ENCODE results near the gene FRMD8.

Gene FRMD8, protein sequence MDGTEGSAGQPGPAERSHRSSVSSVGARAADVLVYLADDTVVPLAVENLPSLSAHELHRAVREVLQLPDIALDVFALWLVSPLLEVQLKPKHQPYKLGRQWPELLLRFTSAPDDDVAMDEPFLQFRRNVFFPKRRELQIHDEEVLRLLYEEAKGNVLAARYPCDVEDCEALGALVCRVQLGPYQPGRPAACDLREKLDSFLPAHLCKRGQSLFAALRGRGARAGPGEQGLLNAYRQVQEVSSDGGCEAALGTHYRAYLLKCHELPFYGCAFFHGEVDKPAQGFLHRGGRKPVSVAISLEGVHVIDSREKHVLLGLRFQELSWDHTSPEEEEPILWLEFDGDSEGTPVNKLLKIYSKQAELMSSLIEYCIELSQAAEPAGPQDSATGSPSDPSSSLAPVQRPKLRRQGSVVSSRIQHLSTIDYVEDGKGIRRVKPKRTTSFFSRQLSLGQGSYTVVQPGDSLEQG

DNA sequence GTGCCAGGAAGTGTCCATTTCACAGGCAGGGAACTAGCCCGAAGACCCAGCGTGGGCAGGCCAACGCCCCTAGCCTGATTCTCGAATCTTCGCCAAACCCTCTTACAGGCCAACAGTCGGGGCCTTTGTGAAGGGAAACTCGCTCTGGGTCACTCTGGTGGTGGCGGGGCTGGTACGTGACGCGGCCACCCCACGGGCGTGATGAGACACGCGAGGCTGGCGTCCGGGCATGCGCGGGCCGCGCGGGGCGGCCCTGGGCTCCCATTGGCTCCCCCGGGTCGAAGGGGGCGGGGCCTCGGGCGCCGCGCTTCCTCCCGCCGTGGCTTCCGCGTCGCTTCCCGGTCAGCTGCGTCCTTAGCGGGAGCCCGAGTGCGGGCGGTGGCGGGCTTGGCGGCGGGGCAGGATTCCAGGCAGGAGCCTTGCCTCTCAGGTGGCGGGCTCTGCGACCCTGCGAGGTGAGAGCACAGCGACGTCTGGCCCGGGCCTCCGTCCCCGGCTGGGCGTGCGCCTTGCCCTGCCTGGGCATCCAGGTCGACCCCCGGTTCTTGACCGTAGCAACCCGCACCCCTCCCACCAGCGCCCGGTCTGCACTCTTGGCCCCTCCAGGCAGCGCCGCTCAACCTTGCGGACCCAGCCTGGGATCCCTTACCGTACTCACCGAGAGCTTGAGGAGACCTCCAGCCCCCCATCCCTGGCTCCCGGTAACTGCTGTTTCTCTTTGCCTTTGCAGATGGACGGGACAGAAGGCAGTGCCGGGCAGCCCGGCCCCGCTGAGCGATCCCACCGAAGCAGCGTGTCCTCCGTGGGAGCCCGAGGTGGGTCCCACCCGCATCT, at the start of gene FRMD8:
TSS of gene FRMD8 (plus strand) at position 331 of the 834 bp plus-strand sequence. CDS start at position 731, 400 bp downstream.
- peak; percentile 94 for DNase-seq

DNA sequence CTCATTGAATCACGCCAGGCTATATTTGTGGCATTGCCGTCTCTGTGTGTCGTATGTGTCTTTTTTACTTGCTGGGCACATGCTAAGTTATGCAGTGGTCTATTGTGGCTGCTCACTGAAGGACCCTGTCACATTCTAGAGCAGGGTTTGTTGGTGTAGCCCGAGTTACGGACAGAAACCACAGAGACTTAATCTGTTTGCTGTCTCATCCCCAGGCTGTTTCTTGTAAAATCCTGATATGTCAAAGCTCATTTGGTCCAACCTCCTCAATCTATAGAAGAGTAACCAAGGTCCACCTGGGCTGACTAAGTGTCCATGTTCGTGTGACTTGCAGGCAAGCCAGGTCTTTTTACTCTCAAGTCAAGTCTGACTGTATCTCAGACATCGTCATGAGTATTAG, 47.8 kb upstream of the FRMD8 start:
- no peak for DNase-seq

DNA sequence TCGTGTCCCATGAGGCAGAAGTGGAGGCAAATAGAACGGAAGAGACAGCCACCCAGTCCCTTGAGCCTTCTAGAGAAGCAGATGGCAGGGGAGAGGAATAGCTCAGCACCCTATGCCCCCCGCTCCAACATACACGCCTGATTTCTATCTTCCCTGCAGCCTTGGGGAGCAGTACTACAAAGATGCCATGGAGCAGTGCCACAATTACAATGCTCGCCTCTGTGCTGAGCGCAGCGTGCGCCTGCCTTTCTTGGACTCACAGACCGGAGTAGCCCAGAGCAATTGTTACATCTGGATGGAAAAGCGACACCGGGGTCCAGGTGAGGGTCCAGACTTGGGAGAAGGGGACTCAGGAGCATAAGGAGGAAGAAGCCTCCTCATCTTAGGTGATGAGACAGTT, 46.2 kb upstream of the FRMD8 start:
- no peak for DNase-seq

DNA sequence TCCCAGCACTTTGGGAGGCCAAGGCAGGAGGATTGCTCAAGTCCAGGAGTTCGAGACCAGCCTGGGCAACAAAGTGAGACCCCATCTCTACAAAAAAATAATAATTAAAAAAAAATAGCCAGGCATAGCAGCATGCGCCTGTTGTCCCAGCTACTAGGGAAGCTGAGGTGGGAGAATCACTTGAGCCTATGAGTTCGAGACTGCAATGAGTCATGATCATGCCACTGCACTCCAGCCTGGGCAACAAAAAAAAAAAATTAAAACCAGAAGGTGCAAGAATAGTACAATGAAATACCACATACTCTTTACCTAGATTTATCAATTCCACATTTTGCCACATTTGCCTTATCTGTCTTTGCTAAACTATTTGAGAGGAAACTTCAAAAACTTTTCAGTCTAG, 44.6 kb upstream of the FRMD8 start:
- no peak for DNase-seq

DNA sequence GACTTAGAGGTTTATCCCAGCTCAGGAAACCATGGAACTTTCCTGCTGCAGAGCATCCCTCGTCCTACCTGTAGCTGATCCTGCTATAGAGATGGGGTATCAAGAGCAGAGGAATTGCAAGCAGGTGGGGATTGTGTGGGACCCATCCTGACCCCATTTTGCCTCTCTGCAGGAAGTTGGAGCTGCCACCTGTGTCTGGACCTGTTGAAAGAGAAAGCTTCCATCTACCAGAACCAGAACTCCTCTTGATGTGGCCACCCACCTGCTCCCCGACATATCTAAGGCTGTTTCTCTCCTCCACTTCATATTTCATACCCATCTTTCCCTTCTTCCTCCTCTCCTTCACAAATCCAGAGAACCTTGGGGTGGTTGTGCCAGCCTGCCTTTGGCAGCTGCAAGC, 34.9 kb upstream of the FRMD8 start:
- no peak for DNase-seq

DNA sequence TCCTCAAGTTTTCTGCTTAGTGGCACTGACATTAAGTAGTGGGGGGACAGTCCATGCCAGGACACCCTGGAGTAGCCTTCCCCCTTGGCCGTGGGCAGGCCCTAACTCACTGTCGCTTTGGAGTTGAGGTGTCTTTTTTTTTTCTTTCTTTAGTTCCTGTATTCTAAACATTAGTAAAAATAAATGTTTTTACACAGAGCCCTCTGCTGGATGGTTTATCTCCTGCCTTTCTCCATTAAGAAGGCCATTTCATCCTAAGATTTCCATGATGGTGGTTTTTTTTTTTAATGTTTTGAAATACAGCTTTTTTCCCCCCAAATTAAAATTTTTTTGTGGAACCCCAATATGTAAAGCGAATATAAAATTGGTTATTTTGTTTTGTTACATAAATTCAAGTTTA, 33.7 kb upstream of the FRMD8 start:
- DNase-seq = no peak

DNA sequence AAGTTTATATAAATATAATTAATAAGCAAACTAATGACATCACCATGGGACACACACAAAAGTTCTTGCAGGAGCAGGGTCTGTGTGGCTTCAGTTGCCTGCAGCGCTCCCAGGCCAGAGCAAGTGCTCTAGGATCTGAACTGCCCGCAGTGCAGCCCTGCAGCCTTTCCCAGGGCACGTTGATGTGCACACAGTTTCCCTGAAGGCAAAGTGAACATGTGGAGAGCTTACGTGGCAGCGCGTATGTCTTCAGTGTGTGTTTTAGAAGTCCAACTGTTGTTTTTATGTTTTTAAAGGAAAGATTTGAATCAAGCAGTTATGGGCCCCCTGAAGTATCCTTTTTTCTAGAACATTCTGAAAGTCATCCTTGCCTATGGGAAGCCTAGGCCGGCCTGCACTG, 33.1 kb upstream of the FRMD8 start:
- DNase-seq = no peak

DNA sequence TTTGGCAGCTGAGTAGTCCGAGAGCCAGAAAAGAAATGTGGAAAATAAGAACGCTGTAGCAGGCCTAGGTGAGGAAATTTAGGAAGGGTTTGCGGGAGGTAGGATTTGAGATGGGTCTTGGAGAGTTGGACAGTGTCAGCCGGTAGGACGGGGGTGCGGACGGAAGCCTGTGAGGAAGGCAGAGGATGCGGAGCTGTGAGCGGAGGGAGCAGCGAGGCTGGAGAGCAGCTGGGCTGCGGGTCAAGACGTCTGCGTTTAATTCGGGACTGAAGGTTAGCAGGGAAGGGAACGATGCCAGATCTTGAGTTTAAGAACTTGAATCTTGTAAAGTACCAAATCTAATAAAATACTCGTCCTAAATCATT, 32.6 kb upstream of the FRMD8 start:
- no peak for DNase-seq

DNA sequence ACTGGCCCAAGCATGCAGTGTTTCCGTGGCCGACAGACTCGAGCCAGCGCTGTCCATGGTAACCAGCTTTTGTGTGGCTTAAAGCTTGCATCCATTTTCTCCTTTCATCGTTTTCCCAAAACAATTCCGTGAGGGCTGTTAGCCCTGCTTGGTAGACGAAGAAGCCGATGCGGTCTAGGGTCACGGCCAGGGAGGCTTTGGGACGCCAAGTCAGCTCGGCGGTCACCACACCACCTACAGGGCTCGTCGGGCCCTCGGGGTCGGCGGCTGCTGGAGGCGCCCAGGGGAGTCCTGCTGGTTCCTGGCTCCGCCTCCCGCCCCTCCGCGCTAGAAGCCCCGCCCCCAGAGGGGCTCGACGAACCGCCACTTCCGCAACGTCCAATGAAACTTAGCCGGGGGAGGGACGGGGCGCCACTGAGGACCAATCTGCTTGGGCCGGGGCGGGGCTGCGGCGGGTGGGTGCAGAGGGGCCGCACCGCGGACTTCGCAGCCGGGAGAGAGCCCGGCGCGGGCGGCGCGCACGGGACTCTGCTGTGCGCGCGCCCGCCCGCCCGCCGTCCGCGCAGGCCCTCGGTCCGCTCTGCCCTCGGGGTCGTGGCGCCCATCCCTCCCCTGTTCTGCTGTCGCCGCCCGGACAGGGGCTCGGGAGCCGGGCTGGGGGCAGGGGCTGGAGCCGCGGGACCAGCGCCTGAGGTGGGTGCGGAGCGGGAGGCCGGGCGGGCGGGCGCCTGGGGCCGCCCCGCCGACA, 32.0 kb upstream of the FRMD8 start, which contains the start of gene TIGD3:
TSS of gene TIGD3 (plus strand) at position 487 of the 748 bp plus-strand sequence. CDS start 1,058 bp downstream, outside the sequence.
- DNase-seq = peak; percentile 96

DNA sequence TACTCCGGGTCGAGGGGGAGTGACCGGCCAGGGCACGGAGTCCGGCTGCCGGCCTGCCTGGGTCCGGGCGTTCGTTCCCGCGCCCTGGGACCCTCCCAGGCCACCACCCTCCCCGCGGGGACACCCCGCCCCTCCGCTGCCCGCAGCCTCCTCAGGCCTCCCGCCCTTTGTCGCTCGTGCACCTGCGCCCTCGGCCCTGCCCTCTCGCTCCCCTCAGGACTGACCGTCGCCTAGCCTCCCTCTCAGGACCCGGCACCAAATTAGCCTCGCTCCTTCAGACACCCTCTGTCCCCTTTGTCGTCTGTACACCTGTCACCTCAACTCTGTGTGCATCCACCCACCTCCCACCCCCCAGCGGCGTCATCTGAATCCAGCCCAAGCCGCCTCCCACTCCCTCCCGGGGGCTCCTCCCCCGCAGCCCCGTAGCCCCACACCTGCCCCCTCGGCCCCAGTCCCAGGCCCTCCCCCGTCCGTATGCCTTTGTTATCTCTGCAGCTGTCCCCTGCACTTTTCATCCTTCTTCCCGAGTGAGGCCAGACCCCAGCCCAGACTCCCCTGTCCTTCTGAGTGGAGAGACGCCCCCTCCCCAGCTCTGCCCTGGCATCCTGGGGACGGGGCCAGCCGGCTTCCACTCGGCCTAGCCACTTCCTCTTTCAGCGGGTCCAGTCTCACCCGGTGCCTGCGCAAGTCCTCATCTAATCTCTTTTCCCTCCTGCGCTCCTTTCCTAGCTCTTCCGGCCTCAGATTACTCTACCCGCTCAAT, 31.2 kb upstream of the FRMD8 start:
- peak; percentile 65 for DNase-seq

DNA sequence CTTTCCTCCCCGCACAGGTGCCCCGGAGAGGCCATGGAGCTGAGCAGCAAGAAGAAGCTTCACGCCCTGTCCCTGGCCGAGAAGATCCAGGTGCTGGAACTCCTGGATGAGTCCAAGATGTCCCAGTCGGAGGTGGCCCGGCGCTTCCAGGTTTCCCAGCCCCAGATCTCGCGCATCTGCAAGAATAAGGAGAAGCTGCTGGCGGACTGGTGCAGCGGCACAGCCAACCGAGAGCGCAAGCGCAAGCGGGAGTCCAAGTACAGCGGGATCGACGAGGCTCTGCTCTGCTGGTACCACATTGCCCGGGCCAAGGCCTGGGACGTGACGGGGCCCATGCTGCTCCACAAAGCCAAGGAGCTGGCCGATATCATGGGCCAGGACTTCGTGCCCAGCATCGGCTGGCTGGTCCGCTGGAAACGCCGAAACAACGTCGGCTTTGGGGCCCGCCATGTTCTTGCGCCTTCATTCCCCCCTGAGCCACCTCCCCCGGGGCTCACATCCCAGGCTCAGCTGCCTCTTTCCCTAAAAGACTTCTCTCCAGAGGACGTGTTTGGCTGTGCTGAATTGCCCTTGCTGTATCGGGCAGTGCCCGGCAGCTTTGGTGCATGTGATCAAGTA, 30.6 kb upstream of the FRMD8 start:
- DNase-seq = peak; percentile 82

DNA sequence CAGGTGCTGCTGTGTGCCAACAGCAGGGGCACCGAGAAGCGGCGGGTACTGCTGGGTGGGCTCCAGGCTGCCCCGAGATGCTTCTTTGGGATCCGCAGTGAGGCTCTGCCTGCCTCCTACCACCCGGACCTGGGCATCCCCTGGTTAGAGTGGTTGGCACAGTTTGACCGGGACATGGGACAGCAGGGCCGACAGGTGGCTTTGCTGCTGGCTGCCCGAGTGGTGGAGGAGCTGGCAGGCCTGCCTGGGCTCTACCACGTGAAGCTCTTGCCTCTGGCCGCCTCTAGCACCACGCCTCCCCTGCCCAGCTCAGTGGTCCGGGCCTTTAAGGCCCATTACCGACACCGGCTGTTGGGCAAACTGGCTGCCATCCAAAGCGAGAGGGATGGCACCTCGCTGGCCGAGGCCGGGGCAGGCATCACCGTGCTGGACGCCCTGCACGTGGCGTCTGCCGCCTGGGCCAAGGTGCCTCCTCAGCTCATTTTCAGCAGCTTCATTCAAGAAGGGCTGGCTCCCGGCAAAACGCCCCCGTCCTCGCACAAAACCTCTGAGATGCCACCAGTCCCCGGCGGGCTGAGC, 30.0 kb upstream of the FRMD8 start:
- DNase-seq = no peak

DNA sequence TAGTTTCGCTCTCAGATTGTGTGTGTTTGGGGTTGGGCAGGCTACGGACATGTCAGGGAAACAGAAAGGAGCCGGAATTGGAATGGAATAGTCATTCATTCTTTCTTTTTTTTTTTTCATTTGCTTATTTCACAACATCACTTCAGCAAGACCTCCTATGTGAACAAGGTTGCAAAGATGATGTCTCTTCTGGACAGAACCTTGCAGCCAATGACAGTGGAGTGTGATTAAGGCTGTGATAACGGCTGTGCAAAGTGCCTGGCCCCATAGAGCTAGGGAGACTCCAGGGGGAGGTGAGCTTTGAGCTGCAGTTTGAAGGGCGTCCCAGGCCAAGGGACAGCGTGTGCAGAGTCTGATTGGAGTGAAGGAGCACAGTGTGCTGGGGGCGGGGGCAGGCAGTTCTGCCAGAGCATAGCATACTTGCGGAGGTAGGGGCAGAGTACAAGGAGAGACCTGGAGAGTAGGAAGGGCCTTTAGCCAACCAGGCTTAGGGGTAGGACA, 28.5 kb upstream of the FRMD8 start:
- DNase-seq = no peak

DNA sequence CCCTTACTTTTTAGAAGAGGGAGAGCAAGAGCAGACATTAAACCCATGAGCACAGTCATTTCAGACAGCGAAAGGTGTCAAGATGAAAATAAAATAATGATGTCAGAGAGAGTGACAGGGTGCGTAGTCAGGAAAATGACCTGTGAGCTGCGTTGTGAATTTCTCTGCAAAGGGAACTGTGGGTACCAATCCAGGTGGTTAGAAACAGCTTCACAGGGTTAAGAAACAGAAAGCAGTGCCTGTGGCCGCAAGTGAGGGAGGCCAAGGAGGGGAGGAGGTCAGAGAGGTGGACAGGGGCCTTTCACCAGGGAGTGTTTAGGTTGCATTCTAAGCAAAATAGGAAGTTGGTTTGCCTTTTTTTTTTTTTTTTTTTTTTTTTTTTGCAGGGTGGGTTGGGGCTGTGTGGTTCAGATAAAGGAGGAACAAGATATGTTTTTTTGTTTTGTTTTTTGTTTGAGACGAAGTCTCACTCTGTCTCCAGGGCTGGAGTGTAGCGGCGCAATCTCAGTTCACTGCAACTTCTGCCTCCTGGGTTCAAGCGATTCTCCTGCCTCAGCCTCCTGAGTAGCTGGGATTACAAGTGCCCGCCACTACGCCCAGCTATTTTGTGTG, 24.0 kb upstream of the FRMD8 start:
- no peak for DNase-seq

DNA sequence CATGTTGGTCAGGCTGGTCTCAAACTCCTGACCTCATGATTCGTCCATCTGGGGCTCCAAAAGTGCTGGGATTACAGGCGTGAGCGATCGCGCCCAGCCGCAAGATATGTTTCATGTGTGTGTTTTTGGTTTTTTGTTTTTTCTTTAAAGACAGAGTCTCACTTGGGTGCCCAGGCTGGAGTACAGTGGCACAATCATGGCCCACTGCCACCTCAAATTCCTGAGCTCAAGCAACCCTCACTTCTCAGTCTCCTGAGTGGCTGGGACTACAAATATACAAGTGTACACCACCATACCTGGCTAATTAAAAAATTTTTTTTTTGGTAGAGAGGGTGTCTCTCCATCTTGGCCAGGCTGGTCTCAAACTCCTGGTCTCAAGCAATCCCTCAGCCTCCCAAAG, 23.5 kb upstream of the FRMD8 start:
- DNase-seq = no peak

DNA sequence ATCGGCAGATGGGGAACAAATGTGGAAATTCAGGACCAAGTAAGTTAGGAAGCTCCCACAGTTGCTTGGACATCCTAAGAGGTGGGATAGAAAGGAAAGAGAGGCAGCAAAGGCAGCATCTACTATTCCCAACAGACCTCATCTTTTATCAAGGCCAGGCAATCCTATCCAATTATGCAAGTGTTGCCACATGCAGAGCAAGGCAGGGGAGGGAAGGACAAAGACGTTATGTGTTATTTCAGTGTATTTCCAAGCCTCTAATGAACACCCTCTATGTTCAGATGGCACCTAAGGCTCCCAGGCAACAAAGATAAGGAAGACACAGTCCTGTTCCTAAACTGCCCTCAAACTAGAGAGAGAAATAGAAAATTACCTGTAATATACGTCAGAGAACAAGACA, 22.7 kb upstream of the FRMD8 start:
- DNase-seq = no peak

DNA sequence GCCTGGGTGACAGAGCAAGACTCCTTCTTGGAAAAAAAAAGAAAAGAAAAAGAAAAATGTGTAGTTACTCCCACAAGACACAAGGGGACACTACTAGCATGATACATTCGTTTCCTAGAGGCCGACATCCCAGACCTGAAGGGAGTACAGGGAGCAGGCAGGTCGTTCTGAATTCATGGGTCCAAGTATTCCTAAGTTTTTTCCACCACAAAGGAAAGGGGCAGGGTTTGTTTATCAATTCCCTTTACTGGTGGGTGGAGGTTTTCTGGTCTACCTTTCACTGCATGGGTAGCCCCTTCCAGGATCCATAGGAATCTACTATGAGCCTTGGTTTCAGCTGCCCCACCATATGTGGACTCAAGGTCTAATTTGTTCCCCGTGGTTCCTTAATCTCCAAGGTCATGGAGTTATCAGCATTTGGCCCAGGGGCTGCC, 20.1 kb upstream of the FRMD8 start:
- peak; percentile 58 for DNase-seq

DNA sequence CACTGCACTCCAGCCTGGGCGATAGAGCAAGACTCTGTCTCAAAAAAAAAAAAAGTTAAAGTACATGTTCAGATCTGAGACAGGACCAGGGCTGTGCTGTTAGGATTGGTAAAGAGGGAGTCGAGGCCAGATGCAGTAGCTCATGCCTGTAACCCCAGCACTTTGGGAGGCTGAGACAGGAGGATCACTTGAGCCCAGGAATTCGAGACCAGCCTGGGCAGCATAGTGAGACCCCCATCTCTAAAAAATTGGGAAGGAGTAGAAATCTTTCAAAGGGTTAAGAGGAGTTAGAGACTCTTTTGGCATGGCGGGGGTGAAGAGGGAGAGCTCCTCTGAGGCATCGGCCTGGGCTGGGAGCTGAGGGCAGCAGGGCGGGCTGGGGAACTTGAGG, 15.8 kb upstream of the FRMD8 start:
- no peak for DNase-seq

DNA sequence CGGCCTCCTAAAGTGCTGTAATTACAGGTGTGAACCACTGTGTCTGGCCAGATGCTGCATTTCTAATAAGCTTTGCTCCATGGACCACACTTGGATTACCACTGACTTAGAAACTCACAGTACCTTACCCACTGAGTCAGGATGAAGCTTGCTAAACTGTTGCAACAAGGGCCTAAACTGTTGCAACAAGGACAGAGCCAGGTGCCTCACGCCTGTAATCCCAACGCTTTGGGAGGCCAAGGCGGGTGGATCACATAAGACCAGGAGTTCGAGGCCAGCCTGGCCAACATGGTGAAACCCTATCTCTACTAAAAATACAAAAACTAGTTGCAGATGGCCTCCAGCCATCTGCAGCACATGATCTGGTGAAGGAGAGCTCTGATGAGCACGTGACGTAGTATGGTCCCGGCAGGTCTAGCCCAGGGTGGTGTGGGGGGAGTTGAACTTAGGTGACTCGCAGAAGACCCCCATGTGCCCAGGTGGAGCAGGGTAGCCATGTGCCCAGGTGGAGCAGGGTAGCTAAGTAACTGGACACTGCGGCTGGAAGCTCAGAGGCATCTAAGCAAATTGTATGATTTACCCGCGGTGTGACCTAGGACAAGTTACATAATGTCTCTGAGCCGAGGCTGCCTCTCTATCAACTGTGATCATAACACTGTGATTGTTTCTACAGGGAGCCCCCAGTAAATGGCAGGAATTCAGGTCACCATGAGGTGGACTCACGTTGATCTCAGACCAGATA, 12.4 kb upstream of the FRMD8 start:
- no peak for DNase-seq

DNA sequence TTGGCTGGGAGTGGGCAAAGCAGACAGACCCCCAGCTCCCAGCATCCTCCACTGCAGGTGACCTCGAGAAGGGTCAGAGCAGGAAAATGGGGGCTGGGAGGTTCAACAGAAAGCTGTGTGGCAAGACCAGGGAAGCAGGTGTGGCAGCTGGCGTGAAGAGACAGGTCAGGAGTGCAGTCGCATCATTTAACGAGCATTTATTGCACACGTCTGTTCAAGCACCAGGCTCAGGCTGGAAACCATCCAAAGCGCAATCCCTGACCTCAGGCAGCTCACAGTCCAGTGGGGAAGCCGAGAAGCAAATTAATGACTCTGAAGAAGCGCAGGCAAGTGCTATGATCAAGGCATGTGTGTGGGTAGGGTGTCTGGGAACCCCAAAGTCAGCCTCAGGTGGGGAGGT, 11.4 kb upstream of the FRMD8 start:
- no peak for DNase-seq
